GM23338 (cell line): ENCODE measurements around the gene THBS2. TPM values are rescaled to one million over a fixed set of nuclear protein-coding genes. Genes with fewer than 3 reads are reported as not detected.

Source experiments
- ETS1 ChIP-seq: IDR thresholded peaks from 2 replicates; pipeline ENCODE4 v1.6.1; 2016; ENCODE audit warnings: antibody characterized with exemption
- EZH2 ChIP-seq: fragments of 200-600 bp; sonication (generic); IDR thresholded peaks from one replicate; pipeline ENCODE4 v1.8.0; 2017; ENCODE audit warnings: antibody characterized with exemption, mild to moderate bottlenecking, low read depth; ENCODE audit not compliant: unreplicated experiment
- NANOG ChIP-seq: IDR thresholded peaks from 2 replicates; pipeline ENCODE4 v1.6.1; 2016; ENCODE audit warnings: antibody characterized with exemption, borderline replicate concordance
- POLR2AphosphoS5 ChIP-seq: IDR thresholded peaks from 2 replicates; pipeline ENCODE4 v1.6.1; 2016; ENCODE audit warnings: antibody characterized with exemption, low read depth
- REST ChIP-seq: IDR thresholded peaks from one replicate; pipeline ENCODE4 v1.6.1; 2018; ENCODE audit warnings: antibody characterized with exemption; ENCODE audit not compliant: unreplicated experiment
- STAT1 ChIP-seq: IDR thresholded peaks from one replicate; pipeline ENCODE4 v1.6.1; 2016; ENCODE audit warnings: antibody characterized with exemption; ENCODE audit not compliant: unreplicated experiment
- ZNF462 ChIP-seq: fragments of 250-450 bp; sonication (Bioruptor Pico); IDR thresholded peaks from 2 replicates; pipeline ENCODE4 v1.5.0; 2020; ENCODE audit warnings: mild to moderate bottlenecking, moderate library complexity
- polyA plus RNA-seq: library from polyadenylated mRNA; unstranded; fragments of >200 nt; fragmentation: Nextera tagmentation; extraction: Ambion mirVana; gene quantifications from 2 replicates; pipeline ENCODE4 v1.2.1, GENCODE V29; 2016
- total RNA-seq: library from RNA; depleted of rRNA; stranded (reverse); fragments of >200 nt; shearing (Covaris generic); gene quantifications from 2 replicates; pipeline ENCODE4 v1.2.3, GENCODE V29; 2014

Gene THBS2
- total and polyA plus RNA-seq, 2 experiments from 2014 or later = 7.9 to 44.7 TPM

- no peak for TF ChIP-seq ZNF462 (CRISPR knock-in tag)
- TF ChIP-seq EZH2 = no peak
- no peak for TF ChIP-seq STAT1
- no peak for TF ChIP-seq POLR2AphosphoS5
- no peak for TF ChIP-seq REST
- no peak for TF ChIP-seq NANOG
- TF ChIP-seq ETS1 = no peak
Observed at GRCh38 chr6:169216830-169217229, 36.8 kb downstream of the THBS2 start (continued).
